Mesenchymal stem cell (in vitro differentiated cells and primary cell): ENCODE results near the gene ARHGEF33.

Experiments
- DNase-seq: peaks from one replicate; pipeline ENCODE4 v3.0.0-alpha.2; 2013
- H2AFZ ChIP-seq: one replicate; pipeline ENCODE4 v1.6.1; 2013; ENCODE audit warnings: low read depth, mild to moderate bottlenecking, control low read depth, inconsistent platforms, low read length, moderate library complexity
- H2AK5ac ChIP-seq: 2 replicates; pipeline ENCODE4 v1.6.1; 2013; ENCODE audit warnings: low read length, moderate library complexity, mild to moderate bottlenecking, inconsistent platforms; ENCODE audit not compliant: severe bottlenecking
- H2BK120ac ChIP-seq: one replicate; pipeline ENCODE4 v1.6.1; 2013; ENCODE audit warnings: low read depth, mild to moderate bottlenecking, inconsistent platforms, low read length, moderate library complexity
- H2BK12ac ChIP-seq, 2 experiments: one replicate each; pipeline ENCODE4 v1.6.1; 2013; ENCODE audit warnings: inconsistent platforms in 2 of 2, low read length in 2 of 2, mild to moderate bottlenecking in 2 of 2, moderate library complexity in 2 of 2, control low read depth in 1 of 2
- H2BK15ac ChIP-seq: one replicate; pipeline ENCODE4 v1.6.1; 2013; ENCODE audit warnings: mild to moderate bottlenecking, low read depth, inconsistent platforms; ENCODE audit not compliant: poor library complexity, severe bottlenecking
- H2BK5ac ChIP-seq: 2 replicates; pipeline ENCODE4 v1.6.1; 2013; ENCODE audit warnings: low read depth, mild to moderate bottlenecking, low read length, control low read depth, inconsistent platforms; ENCODE audit not compliant: poor library complexity, severe bottlenecking
- H3K14ac ChIP-seq, 2 experiments: one replicate each; pipeline ENCODE4 v1.6.1; 2013; ENCODE audit warnings: inconsistent platforms in 2 of 2, low read length in 2 of 2, control low read depth in 1 of 2, mild to moderate bottlenecking in 1 of 2, moderate library complexity in 1 of 2
- H3K18ac ChIP-seq, 2 experiments: one replicate each; pipeline ENCODE4 v1.6.1; 2013; ENCODE audit warnings: inconsistent platforms in 2 of 2, low read length in 2 of 2, control low read depth in 1 of 2, low read depth in 1 of 2, mild to moderate bottlenecking in 1 of 2
- H3K23ac ChIP-seq, 2 experiments: one replicate each; pipeline ENCODE4 v1.6.1; 2013; ENCODE audit warnings: inconsistent platforms in 2 of 2, low read length in 2 of 2, mild to moderate bottlenecking in 2 of 2, moderate library complexity in 2 of 2, control low read depth in 1 of 2
- H3K27ac ChIP-seq: 2 replicates; pipeline ENCODE4 v1.5.1; 2013; ENCODE audit warnings: mild to moderate bottlenecking, moderate library complexity, low read length, control low read depth, inconsistent platforms; ENCODE audit not compliant: poor library complexity, severe bottlenecking
- H3K27me3 ChIP-seq, 2 experiments: 2 replicates each; pipeline versions ENCODE4 v1.6.1 to v1.7.0; 2013; ENCODE audit warnings: low read length in 2 of 2, mild to moderate bottlenecking in 2 of 2, moderate library complexity in 2 of 2, control low read depth in 1 of 2, inconsistent platforms in 1 of 2; ENCODE audit not compliant: control insufficient read depth in 1 of 2, insufficient read depth in 1 of 2
- H3K36me3 ChIP-seq, 2 experiments: 2 replicates each; pipeline versions ENCODE4 v1.6.1 to v1.7.0; 2013; ENCODE audit warnings: low read length in 2 of 2, control low read depth in 1 of 2, inconsistent platforms in 1 of 2, low read depth in 1 of 2, mild to moderate bottlenecking in 1 of 2; ENCODE audit not compliant: insufficient read depth in 2 of 2, control insufficient read depth in 1 of 2
- H3K4ac ChIP-seq, 2 experiments: one replicate each; pipeline ENCODE4 v1.6.1; 2013; ENCODE audit warnings: inconsistent platforms in 2 of 2, low read length in 2 of 2, mild to moderate bottlenecking in 2 of 2, moderate library complexity in 2 of 2, control low read depth in 1 of 2, low read depth in 1 of 2
- H3K4me1 ChIP-seq: 2 replicates; pipeline ENCODE4 v1.6.1; 2013; ENCODE audit warnings: low read depth, low read length, control low read depth; ENCODE audit not compliant: control insufficient read depth, insufficient read depth
- H3K4me2 ChIP-seq: 2 replicates; pipeline ENCODE4 v1.6.1; 2013; ENCODE audit warnings: low read length, mild to moderate bottlenecking, inconsistent platforms; ENCODE audit not compliant: poor library complexity, severe bottlenecking
- H3K4me3 ChIP-seq, 2 experiments: 2 replicates each; pipeline versions ENCODE4 v1.5.1 to v1.7.0; 2013; ENCODE audit warnings: low read length in 2 of 2, mild to moderate bottlenecking in 2 of 2, control low read depth in 1 of 2, low read depth in 1 of 2; ENCODE audit not compliant: insufficient read depth in 1 of 2
- H3K79me1 ChIP-seq: replicated peaks from 2 replicates; pipeline ENCODE4 v1.6.1; 2013; ENCODE audit warnings: mild to moderate bottlenecking, control low read depth, low read length, inconsistent platforms; ENCODE audit not compliant: poor library complexity, severe bottlenecking
- H3K9ac ChIP-seq: 2 replicates; pipeline ENCODE4 v1.7.0; 2013; ENCODE audit warnings: mild to moderate bottlenecking, low read length, moderate library complexity
- H3K9me3 ChIP-seq: 2 replicates; pipeline ENCODE4 v1.7.0; 2013; ENCODE audit warnings: mild to moderate bottlenecking, low read length; ENCODE audit not compliant: control insufficient read depth
- H4K8ac ChIP-seq: one replicate; pipeline ENCODE4 v1.6.1; 2013; ENCODE audit warnings: inconsistent platforms, mild to moderate bottlenecking, low read length, moderate library complexity
- H4K91ac ChIP-seq: one replicate; pipeline ENCODE4 v1.6.1; 2013; ENCODE audit warnings: mild to moderate bottlenecking, low read length, inconsistent platforms
- WGBS: methylation state at CpG from one replicate; pipeline ENCODE4 v1.1.7; 2013; ENCODE audit warnings: mixed read lengths; 5-methylcytosine and 5-hydroxymethylcytosine counted together

Gene ARHGEF33

DNA sequence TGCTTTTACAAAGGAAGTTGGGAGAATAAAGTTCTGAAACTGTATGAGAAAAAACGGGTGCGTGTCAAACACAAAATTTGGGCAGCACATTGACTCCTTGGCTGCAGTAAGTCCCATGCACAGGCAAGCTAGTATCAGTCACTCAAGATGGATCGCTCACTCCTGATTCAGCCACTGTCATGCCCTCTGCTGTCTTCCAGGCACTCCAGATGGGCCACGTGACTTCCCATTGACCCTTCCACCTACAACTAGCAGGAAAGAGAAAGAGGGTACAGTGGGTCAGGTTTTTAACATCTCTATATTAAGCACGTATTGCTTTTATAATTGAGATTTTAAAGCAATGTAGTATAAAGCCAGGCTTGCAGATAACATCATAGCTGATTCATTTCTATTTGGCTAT is 8.6 kb downstream of the ARHGEF33 start:
- Histone ChIP-seq H2AFZ (no peak overlapping the region), H2AK5ac (no peak overlapping the region)
- 93% methylated on average over 2 of the region's 5 CpGs for WGBS

GRCh38 chr2:38900726-38901125 is 11.1 kb downstream of the ARHGEF33 start:
- no peak for DNase-seq
- no peaks in the 10 kb centered on the region for H3K9me3 ChIP-seq
- no peak overlapping the region for H2AK5ac ChIP-seq
- H2BK5ac ChIP-seq = no peak overlapping the region
- H2BK12ac ChIP-seq = no peak overlapping the region
- no peak overlapping the region for H4K8ac ChIP-seq
- H3K9ac ChIP-seq = no peak overlapping the region
- no peak overlapping the region for H2AFZ ChIP-seq
- H3K4ac ChIP-seq = no peak overlapping the region
- no peak overlapping the region for H2BK120ac ChIP-seq
- WGBS = 82% methylated on average over 1 of the region's 1 CpG
- H3K27ac ChIP-seq = no peak overlapping the region
- no peaks in the 10 kb centered on the region for H3K4me1 ChIP-seq
- no peak overlapping the region for H3K4me3 ChIP-seq
- H3K36me3 ChIP-seq = no peaks in the 10 kb centered on the region
- H3K4me2 ChIP-seq = no peak overlapping the region
- H2BK15ac ChIP-seq = no peak overlapping the region
- no peak overlapping the region for H4K91ac ChIP-seq
- H3K23ac ChIP-seq = no peak overlapping the region
- no peak overlapping the region for H3K14ac ChIP-seq
- no peaks in the 10 kb centered on the region for H3K79me1 ChIP-seq
- no peak overlapping the region for H3K18ac ChIP-seq
- no peaks in the 10 kb centered on the region for H3K27me3 ChIP-seq

More for the DNA sequence above, 8.6 kb downstream of the ARHGEF33 start:
- H2BK5ac ChIP-seq = no peak overlapping the region
- H2BK15ac ChIP-seq = no peak overlapping the region
- no peak for DNase-seq
- no peak overlapping the region for H3K4me3 ChIP-seq
- H3K23ac ChIP-seq = no peak overlapping the region
- no peaks in the 10 kb centered on the region for H3K36me3 ChIP-seq
- no peak overlapping the region for H3K18ac ChIP-seq
- H3K27ac ChIP-seq = no peak overlapping the region
- no peak overlapping the region for H3K9ac ChIP-seq
- H4K91ac ChIP-seq = no peak overlapping the region
- H4K8ac ChIP-seq = no peak overlapping the region
- H3K4ac ChIP-seq = no peak overlapping the region
- no peak overlapping the region for H3K14ac ChIP-seq
- no peak overlapping the region for H2BK12ac ChIP-seq
- H2BK120ac ChIP-seq = no peak overlapping the region
- no peaks in the 10 kb centered on the region for H3K9me3 ChIP-seq
- no peaks in the 10 kb centered on the region for H3K79me1 ChIP-seq
- no peaks in the 10 kb centered on the region for H3K27me3 ChIP-seq
- H3K4me2 ChIP-seq = no peak overlapping the region
- no peaks in the 10 kb centered on the region for H3K4me1 ChIP-seq

DNA sequence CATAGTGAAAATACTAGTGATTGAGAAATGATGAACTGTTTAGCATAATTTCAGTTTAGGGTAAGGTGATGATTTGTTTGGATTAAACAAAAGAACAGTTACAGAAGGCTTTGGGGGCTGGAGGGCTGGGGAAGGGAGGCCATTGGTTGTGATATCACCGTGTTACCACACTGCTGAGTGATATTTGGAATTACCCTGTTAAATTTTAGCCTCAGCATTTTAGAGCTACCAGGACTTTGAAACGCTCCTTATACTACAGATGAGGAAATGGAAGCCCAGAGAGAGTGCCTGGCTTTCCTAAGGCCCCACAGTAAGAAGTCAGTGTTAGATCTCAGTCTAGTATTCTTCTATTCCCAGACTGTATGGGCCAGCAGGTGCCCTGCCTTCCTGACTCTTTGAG is 15.6 kb downstream of the ARHGEF33 start:
- WGBS = 76% methylated on average over 2 of the region's 2 CpGs
- Histone ChIP-seq H3K27ac (no peak overlapping the region), H2BK120ac (no peak overlapping the region), H3K36me3 (no peaks in the 10 kb centered on the region), H3K23ac (no peak overlapping the region), H3K4me2 (no peak overlapping the region), H4K8ac (no peak overlapping the region), H3K79me1 (no peaks in the 10 kb centered on the region), H3K4me1 (no peaks in the 10 kb centered on the region), H3K4ac (no peak overlapping the region), H2BK12ac (no peak overlapping the region), H3K9ac (no peak overlapping the region), H2AK5ac (no peak overlapping the region), H2AFZ (no peak overlapping the region), H3K18ac (no peak overlapping the region), H3K27me3 (no peaks in the 10 kb centered on the region), H2BK15ac (no peak overlapping the region), H4K91ac (no peak overlapping the region), H3K9me3 (no peaks in the 10 kb centered on the region), H3K14ac (no peak overlapping the region), H3K4me3 (no peak overlapping the region), H2BK5ac (no peak overlapping the region)
- no peak for DNase-seq

DNA sequence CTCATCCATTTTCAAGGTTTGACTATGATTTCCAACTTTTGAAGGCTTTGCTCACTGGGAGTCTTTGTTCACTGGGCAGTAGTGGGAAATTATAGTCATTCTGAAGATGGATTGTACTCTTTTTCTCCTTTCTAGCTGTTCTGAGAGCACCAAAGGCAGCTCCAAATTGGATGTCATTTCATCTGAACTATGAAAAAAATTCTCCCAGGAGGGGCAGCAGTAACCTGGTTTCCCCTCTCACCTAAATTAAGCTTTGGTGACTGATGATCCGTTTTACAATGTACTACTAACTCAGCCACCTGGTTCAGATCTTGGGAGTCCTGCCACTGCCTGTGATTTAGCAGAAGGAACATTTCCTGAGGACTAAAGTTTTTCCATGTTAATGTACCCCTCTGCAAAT is 17.6 kb downstream of the ARHGEF33 start:
- Histone ChIP-seq H4K8ac (no peak overlapping the region), H3K18ac (no peak overlapping the region), H3K4me1 (no peaks in the 10 kb centered on the region), H3K4me3 (no peak overlapping the region), H3K36me3 (no peaks in the 10 kb centered on the region), H4K91ac (no peak overlapping the region), H2BK120ac (no peak overlapping the region), H3K23ac (no peak overlapping the region), H3K4ac (no peak overlapping the region), H3K4me2 (no peak overlapping the region), H2BK15ac (no peak overlapping the region), H3K27ac (no peak overlapping the region), H2AFZ (no peak overlapping the region), H3K14ac (no peak overlapping the region), H3K79me1 (no peaks in the 10 kb centered on the region), H2AK5ac (no peak overlapping the region), H3K27me3 (no peaks in the 10 kb centered on the region), H2BK12ac (no peak overlapping the region), H3K9me3 (no peaks in the 10 kb centered on the region), H2BK5ac (no peak overlapping the region), H3K9ac (no peak overlapping the region)
- WGBS = 86% methylated on average over 1 of the region's 1 CpG
- no peak for DNase-seq
